Activated naive CD4-positive, alpha-beta T cell treated with anti-CD3 and anti-CD28 coated beads, Interleukin-2, amount 10 ng/mL, durations not matched to agents 7 days and 5 days (primary cell): ENCODE results near the gene LPIN1.
"Not testable (repeated sequence)": the region's sequence is repeated elsewhere in the genome, so short reads cannot be mapped to it uniquely, and the experiment has no call there.

Experiments
- CTCF ChIA-PET: fragments of 350-600 bp; sonication (Branson Sonifier 250); formaldehyde crosslinking; loops from one replicate; lab custom pipeline; 2021; ENCODE audit warnings: antibody characterized with exemption; lab: Charles Lee
- DNase-seq: peaks from one replicate; pipeline ENCODE4 v3.0.0-alpha.2; 2020
- H3K27ac Mint-ChIP-seq: one replicate; pipeline ENCODE4 v1.8.0; 2021; ENCODE audit warnings: mild to moderate bottlenecking, moderate library complexity, mixed read lengths
- H3K27me3 Mint-ChIP-seq: one replicate; pipeline ENCODE4 v1.8.0; 2021; ENCODE audit warnings: mild to moderate bottlenecking, mixed read lengths
- H3K36me3 Mint-ChIP-seq: one replicate; pipeline ENCODE4 v1.8.0; 2021; ENCODE audit warnings: mixed read lengths
- H3K4me1 Mint-ChIP-seq: one replicate; pipeline ENCODE4 v1.8.0; 2021; ENCODE audit warnings: mixed read lengths
- H3K4me3 Mint-ChIP-seq: one replicate; pipeline ENCODE4 v1.8.0; 2021; ENCODE audit warnings: mild to moderate bottlenecking, moderate library complexity, mixed read lengths
- H3K9me3 Mint-ChIP-seq: one replicate; pipeline ENCODE4 v1.8.0; 2021; ENCODE audit warnings: mixed read lengths

Gene LPIN1

DNA sequence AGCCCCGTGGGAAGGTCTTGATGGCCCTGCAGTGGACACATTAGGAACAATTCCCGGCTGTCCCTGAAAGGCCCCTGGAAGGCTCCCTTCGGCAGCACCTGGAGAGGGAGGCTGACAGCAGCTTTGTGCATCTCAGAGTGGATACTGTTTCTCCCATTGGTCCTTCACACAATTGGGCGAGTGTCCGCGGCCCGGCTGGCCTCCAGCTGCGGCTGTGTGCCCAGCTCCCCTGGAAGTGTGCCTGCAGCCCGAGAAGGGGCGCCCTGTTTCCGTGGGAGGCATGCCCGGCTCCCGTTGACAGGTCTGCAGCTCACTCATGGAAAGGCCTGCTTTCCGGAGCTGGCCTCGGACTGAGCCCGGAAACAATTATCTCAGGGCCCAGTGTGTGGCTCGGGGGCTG lies 103.7 kb downstream of the LPIN1 start:
- H3K4me3 Mint-ChIP-seq = no peak overlapping the region
- DNase-seq = no peak
- no peaks in the 10 kb centered on the region for H3K36me3 Mint-ChIP-seq
- H3K27me3 Mint-ChIP-seq = peaks cover 10% of the 10 kb centered on the region
- CTCF ChIA-PET = no interaction called here
- no peak overlapping the region for H3K27ac Mint-ChIP-seq
- H3K4me1 Mint-ChIP-seq = no peaks in the 10 kb centered on the region
- peaks cover 15% of the 10 kb centered on the region for H3K9me3 Mint-ChIP-seq

DNA sequence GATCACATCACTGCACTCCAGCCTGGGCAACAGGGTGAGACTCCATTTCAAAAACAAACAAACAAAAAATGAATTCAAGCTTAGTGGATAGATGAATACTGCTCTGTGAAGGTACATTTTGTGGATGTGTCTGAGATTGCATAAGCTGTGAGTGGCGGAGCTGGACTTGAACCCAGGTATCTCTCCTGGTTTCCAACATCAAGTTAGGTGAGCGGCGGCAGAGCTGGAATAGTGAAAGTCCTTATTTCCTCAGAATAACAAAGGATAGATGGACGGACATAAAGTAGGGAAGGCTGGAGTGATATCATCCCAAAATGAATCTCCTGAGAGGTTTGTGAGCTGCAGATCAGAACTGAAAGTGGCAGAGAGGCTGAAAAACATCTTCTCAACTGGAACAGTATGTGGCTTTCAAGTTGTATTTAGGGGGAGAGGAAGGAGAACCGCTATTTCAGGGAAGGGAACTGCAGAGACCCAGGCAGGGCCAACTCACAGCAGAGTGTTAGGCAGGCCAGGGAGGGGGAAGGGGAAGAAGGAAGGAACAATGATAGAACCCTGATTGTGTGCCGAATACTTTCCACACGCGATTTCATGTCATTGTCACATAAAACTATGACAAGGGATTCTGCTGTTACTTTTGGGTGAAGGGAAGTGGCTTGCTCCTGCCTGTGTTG lies 106.2 kb downstream of the LPIN1 start:
- Mint-ChIP-seq H3K4me3 (no peak overlapping the region), H3K27me3 (peaks cover 14% of the 10 kb centered on the region), H3K36me3 (no peaks in the 10 kb centered on the region), H3K27ac (no peak overlapping the region), H3K4me1 (no peaks in the 10 kb centered on the region), H3K9me3 (peaks cover 17% of the 10 kb centered on the region)
- no peak for DNase-seq
- CTCF ChIA-PET = no interaction called here

DNA sequence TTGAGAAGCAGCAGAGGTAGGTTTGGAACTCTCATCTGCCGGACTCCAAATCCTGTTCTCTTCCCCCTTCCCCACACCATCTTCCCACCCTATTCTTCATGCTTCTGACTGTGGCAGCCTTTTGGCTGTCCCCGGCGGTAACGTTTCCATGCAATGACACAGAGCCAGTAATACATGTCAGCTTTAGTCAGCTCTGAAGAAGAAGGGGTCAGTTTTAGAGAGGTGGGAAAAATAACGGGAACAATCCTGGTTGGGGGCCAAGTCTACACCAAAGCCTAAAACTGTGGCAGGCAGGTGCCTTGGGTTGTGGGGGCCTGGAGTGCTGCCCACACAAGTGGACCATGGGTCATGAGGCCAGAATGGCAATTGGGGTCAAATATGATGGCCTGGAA lies 106.8 kb downstream of the LPIN1 start:
- peaks cover 18% of the 10 kb centered on the region for H3K9me3 Mint-ChIP-seq
- no peak overlapping the region for H3K4me3 Mint-ChIP-seq
- CTCF ChIA-PET = no interaction called here
- no peak for DNase-seq
- peaks cover 14% of the 10 kb centered on the region for H3K27me3 Mint-ChIP-seq
- H3K27ac Mint-ChIP-seq = no peak overlapping the region
- no peaks in the 10 kb centered on the region for H3K36me3 Mint-ChIP-seq
- H3K4me1 Mint-ChIP-seq = no peaks in the 10 kb centered on the region

DNA sequence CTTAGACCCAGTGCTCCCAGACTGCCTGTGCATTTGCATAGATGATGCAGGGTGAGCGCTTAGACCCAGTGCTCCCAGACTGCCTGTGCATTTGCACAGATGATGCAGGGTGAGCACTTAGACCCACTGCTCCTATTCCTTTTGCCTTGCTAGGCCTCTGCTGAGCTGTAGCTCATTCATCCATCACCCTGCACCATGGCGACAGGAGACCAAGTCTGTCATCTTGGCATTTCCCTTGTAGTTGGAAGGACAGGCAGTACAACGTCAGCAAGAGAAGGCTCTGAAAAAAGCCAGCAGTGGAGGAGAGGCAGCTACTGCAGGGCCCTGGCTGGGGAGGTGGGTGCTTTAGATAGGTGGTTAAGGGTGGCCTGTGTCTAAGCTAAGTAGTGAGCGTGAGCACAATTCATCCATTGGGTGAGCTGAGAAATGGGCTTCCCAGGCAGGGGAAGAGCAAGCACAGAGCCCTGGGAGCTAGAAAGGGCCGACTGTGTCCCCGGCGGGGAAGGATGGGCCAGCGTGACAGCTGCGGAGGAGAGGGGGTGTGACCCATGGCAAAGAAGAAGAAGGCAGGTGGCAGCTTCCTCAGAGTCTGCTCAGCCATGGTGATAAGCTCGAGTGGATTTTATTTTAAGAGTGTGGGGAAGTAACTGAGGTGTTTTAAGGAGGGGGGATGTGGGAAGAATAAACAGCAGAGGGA lies 108.8 kb downstream of the LPIN1 start:
- Mint-ChIP-seq H3K4me1 (no peaks in the 10 kb centered on the region), H3K27me3 (peaks cover 10% of the 10 kb centered on the region), H3K4me3 (no peak overlapping the region), H3K36me3 (peaks cover 3% of the 10 kb centered on the region), H3K27ac (no peak overlapping the region), H3K9me3 (peaks cover 21% of the 10 kb centered on the region)
- CTCF ChIA-PET = no interaction called here
- DNase-seq = no peak

DNA sequence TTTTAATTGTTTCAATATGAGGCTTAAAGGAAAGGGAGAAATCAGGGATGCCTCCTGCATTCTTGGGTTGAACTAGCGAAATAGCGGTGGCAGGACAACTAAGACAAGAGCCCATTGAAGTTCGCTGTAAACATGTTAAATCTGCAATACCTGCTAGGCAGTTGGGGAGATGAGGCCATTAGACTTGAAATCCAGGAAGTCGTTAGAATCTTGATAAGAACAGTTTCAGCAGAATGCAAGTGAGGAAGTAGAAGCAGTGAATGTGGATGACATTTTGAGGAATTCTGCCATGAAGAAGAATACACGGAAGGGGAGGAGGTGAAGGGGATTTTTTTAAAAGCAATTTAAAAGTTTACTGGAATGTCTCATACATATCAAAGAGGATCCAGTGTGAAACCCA lies 109.7 kb downstream of the LPIN1 start:
- CTCF ChIA-PET = no interaction called here
- no peaks in the 10 kb centered on the region for H3K4me1 Mint-ChIP-seq
- H3K36me3 Mint-ChIP-seq = peaks cover 3% of the 10 kb centered on the region

DNA sequence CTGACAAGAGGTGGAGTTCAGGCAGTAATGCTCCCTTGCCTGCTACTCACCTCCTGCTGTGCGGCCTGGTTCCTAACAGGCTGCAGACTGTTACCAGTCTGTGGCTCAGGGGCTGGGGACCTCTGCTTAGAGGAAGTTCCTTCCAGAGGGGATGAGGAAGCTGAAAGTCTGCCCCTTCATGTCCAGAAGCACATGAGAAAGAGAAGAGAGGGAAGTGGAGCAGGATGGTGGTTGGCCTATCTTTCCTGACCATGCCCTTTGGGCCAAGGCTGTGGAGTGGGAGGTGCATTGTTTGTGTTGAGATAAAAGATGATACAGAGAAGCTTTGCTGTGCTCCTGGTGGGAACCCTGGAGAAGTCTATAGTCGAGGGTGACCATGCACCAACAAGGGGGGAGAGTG lies 112.5 kb downstream of the LPIN1 start:
- DNase-seq = no peak
- Mint-ChIP-seq H3K27ac (no peak overlapping the region), H3K27me3 (peaks cover 32% of the 10 kb centered on the region), H3K4me1 (peaks cover 13% of the 10 kb centered on the region), H3K9me3 (peaks cover 21% of the 10 kb centered on the region), H3K4me3 (no peak overlapping the region), H3K36me3 (peaks cover 3% of the 10 kb centered on the region)
- CTCF ChIA-PET = no interaction called here

More for the DNA sequence above, 109.7 kb downstream of the LPIN1 start:
- Mint-ChIP-seq H3K4me3 (no peak overlapping the region), H3K9me3 (peaks cover 21% of the 10 kb centered on the region), H3K27ac (no peak overlapping the region), H3K27me3 (peaks cover 14% of the 10 kb centered on the region)
- DNase-seq = no peak

DNA sequence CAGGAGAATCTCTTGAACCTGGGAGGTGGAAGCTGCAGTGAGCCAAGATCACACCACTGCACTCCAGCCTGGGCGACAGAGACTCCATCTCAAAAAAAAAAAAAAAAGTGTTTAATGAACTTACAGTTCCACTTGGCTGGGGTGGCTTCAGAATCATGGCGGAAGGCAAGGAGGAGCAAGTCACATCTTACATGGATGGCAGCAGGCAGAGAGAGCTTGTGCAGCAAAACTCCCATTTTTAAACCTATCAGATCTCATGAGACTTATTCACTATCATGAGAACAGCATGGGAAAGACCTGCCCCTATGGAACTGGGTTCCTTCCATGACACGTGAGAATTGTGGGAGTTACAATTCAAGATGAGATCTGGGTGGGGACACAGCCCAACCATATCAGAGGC lies 113.5 kb downstream of the LPIN1 start:
- CTCF ChIA-PET, H3K4me3 Mint-ChIP-seq, H3K27ac Mint-ChIP-seq, DNase-seq, H3K36me3 Mint-ChIP-seq: not testable (repeated sequence)
- H3K9me3 Mint-ChIP-seq = peaks cover 21% of the 10 kb centered on the region
- H3K4me1 Mint-ChIP-seq = peaks cover 16% of the 10 kb centered on the region
- peaks cover 33% of the 10 kb centered on the region for H3K27me3 Mint-ChIP-seq

DNA sequence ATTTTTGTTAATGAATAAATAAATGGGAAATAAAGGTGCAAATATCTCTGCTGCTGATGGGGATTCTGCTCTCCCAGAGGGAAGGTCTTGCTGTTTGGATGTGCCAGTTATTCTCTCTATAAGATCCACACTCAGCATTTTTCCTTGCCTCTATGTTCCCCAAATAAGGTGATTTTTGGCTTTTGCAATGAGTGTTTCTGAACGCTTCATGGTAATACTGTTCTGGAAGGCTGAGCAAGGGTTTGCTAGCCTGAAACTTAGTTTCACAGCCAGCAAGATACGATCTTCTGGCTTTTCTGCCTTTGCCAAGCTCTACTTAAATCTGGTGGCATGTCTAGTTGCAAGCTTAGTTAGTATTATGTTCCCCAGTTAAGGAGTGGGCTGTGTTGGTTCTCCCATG lies 114.6 kb downstream of the LPIN1 start:
- H3K27me3 Mint-ChIP-seq = peaks cover 28% of the 10 kb centered on the region
- peaks cover 3% of the 10 kb centered on the region for H3K36me3 Mint-ChIP-seq
- DNase-seq = no peak
- no peak overlapping the region for H3K4me3 Mint-ChIP-seq
- CTCF ChIA-PET = interaction anchor here (1.7 kb wide), 1 partner anchor 1147 kb away, joined by 6 read pairs; no protein-coding TSS in a partner anchor
- peaks cover 21% of the 10 kb centered on the region for H3K9me3 Mint-ChIP-seq
- H3K27ac Mint-ChIP-seq = no peak overlapping the region
- H3K4me1 Mint-ChIP-seq = peaks cover 16% of the 10 kb centered on the region

DNA sequence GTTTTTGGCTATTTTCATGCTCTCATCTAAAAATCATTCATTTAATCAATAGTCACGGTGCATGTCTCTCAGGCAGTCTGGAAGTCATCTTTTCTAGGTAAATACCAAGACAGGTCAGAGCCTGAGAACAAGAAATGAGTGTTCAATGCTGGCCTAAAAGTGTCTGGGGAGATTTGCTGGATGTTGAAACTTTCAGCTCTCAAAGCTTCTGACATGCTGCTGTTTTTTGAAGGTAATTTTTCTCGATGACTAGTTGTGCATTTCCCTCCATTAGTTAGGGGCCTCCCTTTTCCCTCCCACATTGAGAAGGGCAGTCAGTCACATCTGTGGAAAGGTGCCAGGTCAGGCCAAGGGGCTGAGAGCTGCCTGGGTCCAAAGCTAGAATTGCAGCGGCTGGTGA lies 115.6 kb downstream of the LPIN1 start:
- CTCF ChIA-PET = interaction anchor here (1.2 to 1.7 kb wide), 2 partner anchors 53 to 1146 kb away, joined by 3 to 6 read pairs; no protein-coding TSS in a partner anchor
- Mint-ChIP-seq H3K9me3 (peaks cover 21% of the 10 kb centered on the region), H3K4me1 (peaks cover 16% of the 10 kb centered on the region), H3K4me3 (no peak overlapping the region), H3K36me3 (peaks cover 3% of the 10 kb centered on the region), H3K27ac (no peak overlapping the region), H3K27me3 (peaks cover 28% of the 10 kb centered on the region)
- no peak for DNase-seq

DNA sequence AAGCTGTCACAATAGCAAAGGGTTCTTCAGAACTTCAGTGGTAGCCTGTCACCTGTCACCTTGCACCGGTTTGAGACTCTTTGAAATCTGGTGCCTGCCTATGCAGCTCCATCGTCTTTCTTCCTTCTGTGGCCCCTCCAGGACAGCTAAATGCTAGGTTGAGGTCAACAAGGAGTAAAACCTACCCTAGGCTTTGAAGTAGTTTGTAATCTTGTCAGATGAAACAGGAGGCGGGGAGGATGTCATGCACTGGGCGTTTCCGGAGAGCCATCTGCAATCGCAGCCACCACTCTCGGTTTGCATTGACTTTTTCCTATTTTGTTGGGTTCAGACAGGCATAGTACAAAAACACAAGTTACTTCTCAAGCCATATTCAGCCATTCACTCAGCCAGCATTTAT lies 116.7 kb downstream of the LPIN1 start:
- Mint-ChIP-seq H3K4me3 (no peak overlapping the region), H3K9me3 (peaks cover 12% of the 10 kb centered on the region), H3K4me1 (peaks cover 16% of the 10 kb centered on the region), H3K27ac (no peak overlapping the region), H3K27me3 (peaks cover 28% of the 10 kb centered on the region), H3K36me3 (peaks cover 3% of the 10 kb centered on the region)
- no peak for DNase-seq
- CTCF ChIA-PET = interaction anchor here (3.2 kb wide), 1 partner anchor 1144 kb away, joined by 18 read pairs; no protein-coding TSS in a partner anchor

DNA sequence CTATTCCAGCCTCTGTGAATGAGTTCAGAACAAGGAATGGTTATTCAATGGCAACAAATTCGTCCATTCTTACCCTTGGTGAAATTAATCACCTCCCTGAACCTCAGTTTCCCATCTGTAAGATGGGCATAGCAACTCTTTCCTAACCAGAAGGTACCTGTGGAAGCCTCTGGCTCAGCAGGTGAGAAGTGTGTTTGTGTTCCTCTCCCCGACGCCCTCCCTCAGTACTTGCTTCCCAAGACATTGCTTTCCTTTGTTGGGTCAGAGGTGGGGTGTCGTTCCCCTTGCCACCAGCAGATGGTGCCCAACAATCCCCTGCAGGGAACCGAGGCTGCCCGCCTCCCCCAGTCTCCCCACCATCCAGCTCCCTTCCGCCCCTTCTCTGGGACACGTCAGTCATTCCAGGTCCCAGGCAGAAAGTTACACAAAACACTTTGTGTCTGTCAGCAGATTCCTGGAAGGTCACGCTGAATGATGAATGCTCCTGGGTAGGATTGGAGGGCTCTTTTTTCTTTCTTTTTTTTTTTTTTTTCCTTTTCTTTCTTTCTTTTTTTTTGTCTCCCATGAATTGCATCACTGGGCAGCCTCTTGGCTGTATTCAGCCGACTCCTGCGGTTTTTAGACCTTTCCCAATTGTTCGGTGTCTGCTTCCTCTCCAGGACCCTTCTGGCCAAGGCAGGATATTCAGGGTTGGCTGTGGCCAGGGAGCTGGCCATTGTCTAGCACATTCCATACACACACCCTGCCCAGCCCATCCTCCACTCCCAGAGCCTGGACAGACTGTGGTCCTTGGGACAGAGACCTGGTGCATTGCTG lies 117.3 kb downstream of the LPIN1 start:
- Mint-ChIP-seq H3K4me1 (peaks cover 16% of the 10 kb centered on the region), H3K27ac (peak overlapping the region; percentile 53), H3K9me3 (peaks cover 10% of the 10 kb centered on the region), H3K27me3 (peaks cover 28% of the 10 kb centered on the region), H3K4me3 (no peak overlapping the region), H3K36me3 (peaks cover 3% of the 10 kb centered on the region)
- DNase-seq = peak; percentile 76
- CTCF ChIA-PET = interaction anchor here (0.8 to 3.2 kb wide), 3 partner anchors 57 to 1143 kb away, joined by 3 to 18 read pairs (median 3); no protein-coding TSS in a partner anchor

DNA sequence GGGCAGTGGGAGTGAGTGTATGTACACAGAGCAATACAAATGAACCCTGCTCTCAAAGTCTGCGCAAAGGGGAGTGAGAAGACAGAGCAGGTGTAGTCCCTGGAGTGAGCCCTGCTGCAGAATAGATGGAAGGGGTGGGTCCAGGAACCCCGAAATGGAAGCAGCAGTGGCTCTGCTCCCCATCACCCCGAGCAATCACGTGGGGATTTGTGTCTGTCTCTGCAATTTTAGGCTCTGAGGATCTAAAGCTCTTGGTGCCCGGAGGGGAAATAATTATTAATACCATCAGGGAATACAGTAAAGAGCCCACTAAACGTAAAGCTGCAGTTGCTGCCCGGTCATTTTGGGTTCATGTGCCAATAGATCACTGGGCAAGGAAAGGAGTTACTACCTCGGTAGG lies 118.3 kb downstream of the LPIN1 start:
- CTCF ChIA-PET = interaction anchor here (0.8 to 3.2 kb wide), 5 partner anchors 9 to 1142 kb away, joined by 3 to 18 read pairs (median 3); partner anchors contain the start of gene TRIB2
- Mint-ChIP-seq H3K4me3 (no peak overlapping the region), H3K27ac (no peak overlapping the region), H3K27me3 (peaks cover 31% of the 10 kb centered on the region), H3K36me3 (no peaks in the 10 kb centered on the region), H3K9me3 (peaks cover 2% of the 10 kb centered on the region), H3K4me1 (peaks cover 16% of the 10 kb centered on the region)
- no peak for DNase-seq

DNA sequence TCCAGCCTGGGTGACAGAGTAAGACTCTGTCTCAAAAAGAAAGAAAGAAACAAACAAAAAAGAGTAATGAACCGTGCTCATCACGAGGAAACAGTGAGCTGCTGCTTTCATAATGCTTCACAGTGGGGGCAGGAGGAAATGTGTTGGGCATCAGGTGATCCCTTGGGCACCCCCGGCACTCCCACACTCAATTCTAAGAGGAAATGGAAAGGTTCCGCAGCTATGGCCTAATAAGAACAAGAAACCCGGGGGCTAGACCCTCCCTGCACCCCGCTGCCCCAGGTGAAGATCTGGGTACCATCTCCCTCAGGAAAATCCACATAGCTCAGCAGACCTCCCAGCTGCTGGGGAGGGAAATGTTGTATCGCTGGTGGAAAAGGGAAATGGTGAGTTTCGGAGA lies 118.9 kb downstream of the LPIN1 start:
- H3K27ac Mint-ChIP-seq = no peak overlapping the region
- H3K27me3 Mint-ChIP-seq = peaks cover 36% of the 10 kb centered on the region
- no peaks in the 10 kb centered on the region for H3K36me3 Mint-ChIP-seq
- CTCF ChIA-PET = interaction anchor here (0.8 to 3.2 kb wide), 4 partner anchors 8 to 1142 kb away, joined by 3 to 18 read pairs (median 3); partner anchors contain the start of gene TRIB2
- no peak for DNase-seq
- H3K9me3 Mint-ChIP-seq = no peaks in the 10 kb centered on the region
- peaks cover 16% of the 10 kb centered on the region for H3K4me1 Mint-ChIP-seq
- no peak overlapping the region for H3K4me3 Mint-ChIP-seq

DNA sequence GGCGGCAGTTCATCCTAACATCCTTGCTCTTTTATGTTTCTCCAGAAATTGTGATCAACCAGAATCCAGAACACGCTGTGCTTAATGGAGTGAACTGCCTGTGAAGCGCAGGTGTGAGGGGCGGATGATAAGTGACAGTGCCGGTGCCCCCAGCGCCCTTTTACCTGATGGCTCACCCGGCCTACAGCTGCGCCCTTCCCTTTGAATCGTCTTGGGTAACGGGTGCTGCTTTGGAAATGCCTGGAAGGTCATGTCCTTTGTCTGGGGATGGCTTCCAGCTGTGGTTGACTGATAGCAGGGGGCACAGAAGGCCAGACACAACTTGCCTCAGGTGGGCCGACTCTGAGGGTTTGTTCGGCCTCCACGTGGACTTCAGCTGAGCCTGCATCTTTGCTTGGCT lies 119.4 kb downstream of the LPIN1 start:
- CTCF ChIA-PET = interaction anchor here (0.7 to 3.2 kb wide), 4 partner anchors 8 to 1141 kb away, joined by 3 to 18 read pairs (median 3); partner anchors contain the start of gene TRIB2
- Mint-ChIP-seq H3K36me3 (no peaks in the 10 kb centered on the region), H3K9me3 (no peaks in the 10 kb centered on the region), H3K27ac (no peak overlapping the region), H3K27me3 (peaks cover 35% of the 10 kb centered on the region), H3K4me1 (peaks cover 16% of the 10 kb centered on the region), H3K4me3 (no peak overlapping the region)
- no peak for DNase-seq
